GM23338 (cell line): Measurements from ENCODE around the gene CMTM5.

Source experiments
- EZH2 ChIP-seq: fragments of 200-600 bp; sonication (generic); IDR thresholded peaks from one replicate; pipeline ENCODE4 v1.8.0; 2017; ENCODE audit warnings: antibody characterized with exemption, mild to moderate bottlenecking, low read depth; ENCODE audit not compliant: unreplicated experiment
- EZH2phosphoT487 ChIP-seq: fragments of 200-600 bp; sonication (generic); IDR thresholded peaks from one replicate; pipeline ENCODE4 v1.8.1; 2018; ENCODE audit warnings: antibody characterized with exemption; ENCODE audit not compliant: unreplicated experiment

DNA sequence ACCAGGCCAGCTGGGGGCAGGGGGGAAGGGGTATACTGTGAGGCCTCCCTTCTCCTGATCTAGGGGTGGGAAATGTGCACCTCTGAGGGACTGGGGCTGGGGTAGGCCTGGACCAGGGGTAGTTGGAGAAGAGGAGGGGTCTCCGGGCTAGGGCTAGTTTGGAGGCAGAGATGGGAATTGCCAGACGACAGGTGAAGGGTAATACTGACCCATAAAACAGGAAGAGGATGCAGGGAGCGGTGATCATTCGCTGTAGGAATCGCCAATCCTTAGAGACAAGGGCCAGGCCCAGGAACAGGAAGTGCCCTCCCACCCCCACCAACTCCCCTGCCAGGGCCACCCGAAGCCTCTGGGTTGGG lies 28.6 kb upstream of the CMTM5 start:
- TF ChIP-seq EZH2 (no peak), EZH2phosphoT487 (no peak)
